ENCODE results near the gene TACR1. TPM values are rescaled to one million over a fixed set of nuclear protein-coding genes. Genes with fewer than 3 reads are reported as not detected.

Gene TACR1
- total and polyA plus RNA-seq, 2 experiments from 2014 or later: 3.5 to 7.3 TPM

DNA sequence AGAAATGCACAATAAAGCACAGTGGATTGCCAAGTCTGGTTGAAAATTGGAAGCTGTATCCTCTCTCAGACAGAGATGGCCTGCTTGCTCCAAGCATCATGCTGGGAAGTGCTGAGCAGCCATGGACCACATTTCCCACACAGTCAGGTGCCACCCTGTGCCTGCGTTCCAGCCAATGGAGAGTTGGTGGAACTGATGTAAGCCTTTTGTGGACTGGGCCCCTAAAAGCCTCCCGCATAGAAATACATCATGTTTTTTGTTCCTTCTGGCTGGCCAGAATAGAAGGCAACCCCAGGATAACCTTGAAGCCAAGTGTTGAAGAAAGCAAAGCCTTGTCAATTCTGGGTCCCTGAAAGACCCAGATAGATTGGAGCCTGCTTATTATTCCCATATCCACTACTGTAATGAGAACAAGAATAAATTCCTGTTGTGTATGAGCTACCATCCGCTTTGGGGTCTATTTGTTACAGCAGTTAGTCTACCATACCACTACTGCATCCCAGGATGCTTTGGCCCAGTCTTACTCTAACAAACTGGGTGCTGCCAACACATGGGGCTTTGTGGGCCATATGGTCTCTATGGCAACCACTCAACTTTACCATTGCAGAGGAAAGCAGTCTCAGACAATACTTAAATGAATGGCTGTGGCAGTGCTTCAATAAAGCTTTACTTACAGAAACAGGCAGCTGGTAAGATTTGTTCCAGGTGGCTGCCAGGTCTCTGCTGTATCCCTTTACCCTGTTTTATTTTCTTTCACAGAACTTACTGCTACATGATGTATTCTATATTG lies 175.5 kb downstream of the TACR1 start:
- H3K4me3 ChIP-seq: no peak overlapping the region
- Mint-ChIP-seq H3K36me3 (ENCODE audit: low read depth) (no peaks in the 10 kb centered on the region), H3K9me3 (no peaks in the 10 kb centered on the region), H3K27me3 (ENCODE audit: insufficient read depth, low read depth, poor library complexity) (peaks cover 5% of the 10 kb centered on the region), H3K27ac (no peak overlapping the region), H3K4me3 (no peak overlapping the region), H3K4me1 (peaks cover 13% of the 10 kb centered on the region; the same call in 2 of the 3 replicates)
- no peak overlapping the region for H3K4me2 ChIP-seq
- TF ChIP-seq, protein P1, sequence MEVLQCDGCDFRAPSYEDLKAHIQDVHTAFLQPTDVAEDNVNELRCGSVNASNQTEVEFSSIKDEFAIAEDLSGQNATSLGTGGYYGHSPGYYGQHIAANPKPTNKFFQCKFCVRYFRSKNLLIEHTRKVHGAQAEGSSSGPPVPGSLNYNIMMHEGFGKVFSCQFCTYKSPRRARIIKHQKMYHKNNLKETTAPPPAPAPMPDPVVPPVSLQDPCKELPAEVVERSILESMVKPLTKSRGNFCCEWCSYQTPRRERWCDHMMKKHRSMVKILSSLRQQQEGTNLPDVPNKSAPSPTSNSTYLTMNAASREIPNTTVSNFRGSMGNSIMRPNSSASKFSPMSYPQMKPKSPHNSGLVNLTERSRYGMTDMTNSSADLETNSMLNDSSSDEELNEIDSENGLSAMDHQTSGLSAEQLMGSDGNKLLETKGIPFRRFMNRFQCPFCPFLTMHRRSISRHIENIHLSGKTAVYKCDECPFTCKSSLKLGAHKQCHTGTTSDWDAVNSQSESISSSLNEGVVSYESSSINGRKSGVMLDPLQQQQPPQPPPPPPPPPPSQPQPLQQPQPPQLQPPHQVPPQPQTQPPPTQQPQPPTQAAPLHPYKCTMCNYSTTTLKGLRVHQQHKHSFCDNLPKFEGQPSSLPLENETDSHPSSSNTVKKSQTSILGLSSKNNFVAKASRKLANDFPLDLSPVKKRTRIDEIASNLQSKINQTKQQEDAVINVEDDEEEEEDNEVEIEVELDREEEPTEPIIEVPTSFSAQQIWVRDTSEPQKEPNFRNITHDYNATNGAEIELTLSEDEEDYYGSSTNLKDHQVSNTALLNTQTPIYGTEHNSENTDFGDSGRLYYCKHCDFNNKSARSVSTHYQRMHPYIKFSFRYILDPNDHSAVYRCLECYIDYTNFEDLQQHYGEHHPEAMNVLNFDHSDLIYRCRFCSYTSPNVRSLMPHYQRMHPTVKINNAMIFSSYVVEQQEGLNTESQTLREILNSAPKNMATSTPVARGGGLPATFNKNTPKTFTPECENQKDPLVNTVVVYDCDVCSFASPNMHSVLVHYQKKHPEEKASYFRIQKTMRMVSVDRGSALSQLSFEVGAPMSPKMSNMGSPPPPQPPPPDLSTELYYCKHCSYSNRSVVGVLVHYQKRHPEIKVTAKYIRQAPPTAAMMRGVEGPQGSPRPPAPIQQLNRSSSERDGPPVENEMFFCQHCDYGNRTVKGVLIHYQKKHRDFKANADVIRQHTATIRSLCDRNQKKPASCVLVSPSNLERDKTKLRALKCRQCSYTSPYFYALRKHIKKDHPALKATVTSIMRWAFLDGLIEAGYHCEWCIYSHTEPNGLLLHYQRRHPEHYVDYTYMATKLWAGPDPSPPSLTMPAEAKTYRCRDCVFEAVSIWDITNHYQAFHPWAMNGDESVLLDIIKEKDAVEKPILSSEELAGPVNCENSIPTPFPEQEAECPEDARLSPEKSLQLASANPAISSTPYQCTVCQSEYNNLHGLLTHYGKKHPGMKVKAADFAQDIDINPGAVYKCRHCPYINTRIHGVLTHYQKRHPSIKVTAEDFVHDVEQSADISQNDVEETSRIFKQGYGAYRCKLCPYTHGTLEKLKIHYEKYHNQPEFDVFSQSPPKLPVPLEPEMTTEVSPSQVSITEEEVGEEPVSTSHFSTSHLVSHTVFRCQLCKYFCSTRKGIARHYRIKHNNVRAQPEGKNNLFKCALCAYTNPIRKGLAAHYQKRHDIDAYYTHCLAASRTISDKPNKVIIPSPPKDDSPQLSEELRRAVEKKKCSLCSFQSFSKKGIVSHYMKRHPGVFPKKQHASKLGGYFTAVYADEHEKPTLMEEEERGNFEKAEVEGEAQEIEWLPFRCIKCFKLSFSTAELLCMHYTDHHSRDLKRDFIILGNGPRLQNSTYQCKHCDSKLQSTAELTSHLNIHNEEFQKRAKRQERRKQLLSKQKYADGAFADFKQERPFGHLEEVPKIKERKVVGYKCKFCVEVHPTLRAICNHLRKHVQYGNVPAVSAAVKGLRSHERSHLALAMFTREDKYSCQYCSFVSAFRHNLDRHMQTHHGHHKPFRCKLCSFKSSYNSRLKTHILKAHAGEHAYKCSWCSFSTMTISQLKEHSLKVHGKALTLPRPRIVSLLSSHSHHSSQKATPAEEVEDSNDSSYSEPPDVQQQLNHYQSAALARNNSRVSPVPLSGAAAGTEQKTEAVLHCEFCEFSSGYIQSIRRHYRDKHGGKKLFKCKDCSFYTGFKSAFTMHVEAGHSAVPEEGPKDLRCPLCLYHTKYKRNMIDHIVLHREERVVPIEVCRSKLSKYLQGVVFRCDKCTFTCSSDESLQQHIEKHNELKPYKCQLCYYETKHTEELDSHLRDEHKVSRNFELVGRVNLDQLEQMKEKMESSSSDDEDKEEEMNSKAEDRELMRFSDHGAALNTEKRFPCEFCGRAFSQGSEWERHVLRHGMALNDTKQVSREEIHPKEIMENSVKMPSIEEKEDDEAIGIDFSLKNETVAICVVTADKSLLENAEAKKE (CRISPR knock-in tag; IDR thresholded peaks at IDR 0.05): no peak
- TF ChIP-seq NANOG (IDR thresholded peaks at IDR 0.05; ENCODE audit: borderline replicate concordance): no peak
- no peak for TF ChIP-seq STAT1 (IDR thresholded peaks at IDR 0.05; ENCODE audit: unreplicated experiment)
- TF ChIP-seq ZNF114 (CRISPR knock-in tag; IDR thresholded peaks at IDR 0.05): no peak
- no peak for TF ChIP-seq ZNF331 (CRISPR knock-in tag; IDR thresholded peaks at IDR 0.05; ENCODE audit: low read depth)
- no peak for TF ChIP-seq JUNB (IDR thresholded peaks at IDR 0.05; ENCODE audit: unreplicated experiment)
- no peak for TF ChIP-seq EZH2 (IDR thresholded peaks at IDR 0.05; ENCODE audit: low read depth, unreplicated experiment)
- TF ChIP-seq, protein P2, sequence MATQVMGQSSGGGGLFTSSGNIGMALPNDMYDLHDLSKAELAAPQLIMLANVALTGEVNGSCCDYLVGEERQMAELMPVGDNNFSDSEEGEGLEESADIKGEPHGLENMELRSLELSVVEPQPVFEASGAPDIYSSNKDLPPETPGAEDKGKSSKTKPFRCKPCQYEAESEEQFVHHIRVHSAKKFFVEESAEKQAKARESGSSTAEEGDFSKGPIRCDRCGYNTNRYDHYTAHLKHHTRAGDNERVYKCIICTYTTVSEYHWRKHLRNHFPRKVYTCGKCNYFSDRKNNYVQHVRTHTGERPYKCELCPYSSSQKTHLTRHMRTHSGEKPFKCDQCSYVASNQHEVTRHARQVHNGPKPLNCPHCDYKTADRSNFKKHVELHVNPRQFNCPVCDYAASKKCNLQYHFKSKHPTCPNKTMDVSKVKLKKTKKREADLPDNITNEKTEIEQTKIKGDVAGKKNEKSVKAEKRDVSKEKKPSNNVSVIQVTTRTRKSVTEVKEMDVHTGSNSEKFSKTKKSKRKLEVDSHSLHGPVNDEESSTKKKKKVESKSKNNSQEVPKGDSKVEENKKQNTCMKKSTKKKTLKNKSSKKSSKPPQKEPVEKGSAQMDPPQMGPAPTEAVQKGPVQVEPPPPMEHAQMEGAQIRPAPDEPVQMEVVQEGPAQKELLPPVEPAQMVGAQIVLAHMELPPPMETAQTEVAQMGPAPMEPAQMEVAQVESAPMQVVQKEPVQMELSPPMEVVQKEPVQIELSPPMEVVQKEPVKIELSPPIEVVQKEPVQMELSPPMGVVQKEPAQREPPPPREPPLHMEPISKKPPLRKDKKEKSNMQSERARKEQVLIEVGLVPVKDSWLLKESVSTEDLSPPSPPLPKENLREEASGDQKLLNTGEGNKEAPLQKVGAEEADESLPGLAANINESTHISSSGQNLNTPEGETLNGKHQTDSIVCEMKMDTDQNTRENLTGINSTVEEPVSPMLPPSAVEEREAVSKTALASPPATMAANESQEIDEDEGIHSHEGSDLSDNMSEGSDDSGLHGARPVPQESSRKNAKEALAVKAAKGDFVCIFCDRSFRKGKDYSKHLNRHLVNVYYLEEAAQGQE (IDR thresholded peaks at IDR 0.05; ENCODE audit: unreplicated experiment): no peak
- TF ChIP-seq, protein P3, sequence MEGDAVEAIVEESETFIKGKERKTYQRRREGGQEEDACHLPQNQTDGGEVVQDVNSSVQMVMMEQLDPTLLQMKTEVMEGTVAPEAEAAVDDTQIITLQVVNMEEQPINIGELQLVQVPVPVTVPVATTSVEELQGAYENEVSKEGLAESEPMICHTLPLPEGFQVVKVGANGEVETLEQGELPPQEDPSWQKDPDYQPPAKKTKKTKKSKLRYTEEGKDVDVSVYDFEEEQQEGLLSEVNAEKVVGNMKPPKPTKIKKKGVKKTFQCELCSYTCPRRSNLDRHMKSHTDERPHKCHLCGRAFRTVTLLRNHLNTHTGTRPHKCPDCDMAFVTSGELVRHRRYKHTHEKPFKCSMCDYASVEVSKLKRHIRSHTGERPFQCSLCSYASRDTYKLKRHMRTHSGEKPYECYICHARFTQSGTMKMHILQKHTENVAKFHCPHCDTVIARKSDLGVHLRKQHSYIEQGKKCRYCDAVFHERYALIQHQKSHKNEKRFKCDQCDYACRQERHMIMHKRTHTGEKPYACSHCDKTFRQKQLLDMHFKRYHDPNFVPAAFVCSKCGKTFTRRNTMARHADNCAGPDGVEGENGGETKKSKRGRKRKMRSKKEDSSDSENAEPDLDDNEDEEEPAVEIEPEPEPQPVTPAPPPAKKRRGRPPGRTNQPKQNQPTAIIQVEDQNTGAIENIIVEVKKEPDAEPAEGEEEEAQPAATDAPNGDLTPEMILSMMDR (conservative IDR thresholded peaks at IDR 0.05; ENCODE audit: low read depth in 2 of 2): no peak
- TF ChIP-seq EZH2phosphoT487 (IDR thresholded peaks at IDR 0.05; ENCODE audit: unreplicated experiment): no peak
- no peak for TF ChIP-seq CREB1 (CRISPR knock-in tag; IDR thresholded peaks at IDR 0.05; ENCODE audit: low read depth)
- no peak for TF ChIP-seq POLR2AphosphoS5 (IDR thresholded peaks at IDR 0.05; ENCODE audit: low read depth)
- H3K27ac ChIP-seq (ENCODE audit: low read depth): no peak overlapping the region
- H2AFZ ChIP-seq: no peak overlapping the region
- DNase-seq (ENCODE audit: low spot score) (peak; percentile 33), ATAC-seq (no peak)
- no peaks in the 10 kb centered on the region for H3K27me3 ChIP-seq (ENCODE audit: insufficient read depth)
- no peaks in the 10 kb centered on the region for H3K4me1 ChIP-seq (ENCODE audit: insufficient read depth)
- no peaks in the 10 kb centered on the region for H4K20me1 ChIP-seq (replicated peaks; ENCODE audit: insufficient read depth)
- H3F3A ChIP-seq (replicated peaks; ENCODE audit: low read depth): no peaks in the 10 kb centered on the region
- H3K9me2 ChIP-seq (ENCODE audit: insufficient read depth): no peaks in the 10 kb centered on the region
- H3K79me2 ChIP-seq (replicated peaks; ENCODE audit: insufficient read depth): no peaks in the 10 kb centered on the region
- H3K36me3 ChIP-seq (ENCODE audit: insufficient read depth): no peaks in the 10 kb centered on the region

Measured in GM23338 (cell line).